Effector memory CD4-positive, alpha-beta T cell (primary cell): ENCODE data around the gene TAF5L.
"Not testable (repeated sequence)": the region's sequence is repeated elsewhere in the genome, so short reads cannot be mapped to it uniquely, and the experiment has no call there.

Source experiments
- DNase-seq, 3 donors: peaks; one replicate each; pipeline ENCODE4 v3.0.0-alpha.2; 2020
- H3K27ac ChIP-seq: 2 replicates; pipeline ENCODE4 v1.7.0; 2013; ENCODE audit warnings: mild to moderate bottlenecking, low read length, moderate library complexity; ENCODE audit not compliant: insufficient read depth, poor library complexity, severe bottlenecking
- H3K27me3 ChIP-seq: replicated peaks from 2 replicates; pipeline ENCODE4 v1.7.0; 2013; ENCODE audit warnings: mild to moderate bottlenecking, low read length; ENCODE audit not compliant: insufficient read depth, control insufficient read depth, poor library complexity, severe bottlenecking
- H3K36me3 ChIP-seq: 2 replicates; pipeline ENCODE4 v1.7.0; 2013; ENCODE audit warnings: mild to moderate bottlenecking, low read length, moderate library complexity; ENCODE audit not compliant: control insufficient read depth, insufficient read depth
- H3K4me1 ChIP-seq: 2 replicates; pipeline ENCODE4 v1.7.0; 2013; ENCODE audit warnings: low read length, mild to moderate bottlenecking; ENCODE audit not compliant: control insufficient read depth, insufficient read depth, poor library complexity, severe bottlenecking
- H3K4me3 ChIP-seq: 2 replicates; pipeline ENCODE4 v1.7.0; 2013; ENCODE audit warnings: low read length, low read depth, mild to moderate bottlenecking; ENCODE audit not compliant: insufficient read depth, poor library complexity, severe bottlenecking
- H3K9me3 ChIP-seq: 2 replicates; pipeline ENCODE4 v1.7.0; 2013; ENCODE audit warnings: mild to moderate bottlenecking, low read length, moderate library complexity; ENCODE audit not compliant: control insufficient read depth

Gene TAF5L

GRCh38 chr1:229596925-229597699 lies 28.8 kb downstream of the TAF5L start:
- DNase-seq, result no peak
- peaks cover 38% of the 10 kb centered on the region for H3K36me3 ChIP-seq
- no peaks in the 10 kb centered on the region for H3K4me1 ChIP-seq
- no peaks in the 10 kb centered on the region for H3K27me3 ChIP-seq
- H3K4me3 ChIP-seq, result no peak overlapping the region
- H3K27ac ChIP-seq, result no peak overlapping the region
- no peaks in the 10 kb centered on the region for H3K9me3 ChIP-seq

- not testable (repeated sequence) for DNase-seq, H3K27me3 ChIP-seq, H3K9me3 ChIP-seq, H3K27ac ChIP-seq, H3K4me1 ChIP-seq, H3K4me3 ChIP-seq
- H3K36me3 ChIP-seq, result peaks cover 31% of the 10 kb centered on the region
These were observed 30.0 kb downstream of the TAF5L start for GRCh38 chr1:229595876-229596275.

DNA sequence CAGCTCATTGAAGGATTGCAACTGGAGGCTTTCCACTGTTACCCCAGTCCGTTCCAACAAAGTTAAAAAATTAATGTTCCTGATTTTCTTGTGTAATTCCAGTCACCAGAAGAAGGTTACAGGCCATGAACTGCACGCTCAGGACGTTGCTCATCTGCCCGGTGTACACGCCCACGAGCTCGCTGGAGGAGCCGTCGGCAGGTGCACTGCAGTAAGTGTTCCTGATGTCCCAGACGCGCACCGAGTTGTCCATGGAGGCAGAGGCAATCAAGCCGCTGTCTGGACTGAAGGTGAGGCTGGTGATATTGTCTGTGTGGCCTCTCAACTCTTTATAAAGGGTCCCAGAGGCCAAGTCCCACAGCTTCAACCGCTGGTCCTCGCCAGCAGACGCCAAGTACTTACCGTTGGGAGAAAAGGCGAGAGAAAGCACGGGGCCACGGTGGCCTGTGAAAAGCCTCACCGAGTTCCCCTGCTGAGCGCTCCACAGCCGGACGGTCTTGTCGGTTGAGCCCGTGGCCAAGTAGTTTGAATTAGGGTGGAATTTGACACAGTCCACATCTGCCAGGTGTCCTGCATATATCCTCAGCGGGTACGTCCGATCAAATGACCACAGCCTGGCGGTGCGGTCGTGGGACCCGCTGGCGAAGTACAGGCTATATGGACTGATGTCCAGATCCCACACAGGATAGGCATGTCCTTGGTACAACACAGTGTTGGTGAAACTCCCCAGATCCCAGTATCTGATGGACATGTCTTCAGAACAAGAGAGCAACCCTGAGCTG lies 31.5 kb downstream of the TAF5L start:
- Histone ChIP-seq H3K36me3 (peaks cover 23% of the 10 kb centered on the region), H3K27me3 (no peaks in the 10 kb centered on the region), H3K4me1 (no peaks in the 10 kb centered on the region), H3K4me3 (no peak overlapping the region), H3K9me3 (no peaks in the 10 kb centered on the region), H3K27ac (no peak overlapping the region)
- no peak for DNase-seq

GRCh38 chr1:229593800-229594199 lies 32.1 kb downstream of the TAF5L start:
- Histone ChIP-seq H3K27ac (no peak overlapping the region), H3K27me3 (no peaks in the 10 kb centered on the region), H3K9me3 (no peaks in the 10 kb centered on the region), H3K4me1 (no peaks in the 10 kb centered on the region), H3K36me3 (peaks cover 22% of the 10 kb centered on the region), H3K4me3 (no peak overlapping the region)
- no peak for DNase-seq

DNA sequence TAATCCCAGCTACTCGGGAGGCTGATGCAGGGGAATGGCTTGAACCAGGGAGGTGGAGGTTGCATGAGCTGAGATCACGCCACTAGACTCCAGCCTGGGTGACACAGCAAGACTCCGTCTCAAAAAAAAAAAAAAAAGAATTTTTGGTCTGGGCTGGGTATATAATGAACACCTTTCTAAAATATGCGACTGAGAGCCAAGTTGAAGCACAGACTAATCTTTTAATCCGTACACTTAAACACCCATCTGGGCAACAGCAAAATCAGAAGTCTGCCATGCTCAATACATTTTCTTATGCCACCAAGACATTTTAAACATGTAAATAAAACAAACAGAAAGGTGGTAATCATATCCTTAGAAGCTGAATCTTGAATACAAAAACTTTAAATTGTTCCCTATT lies 35.8 kb downstream of the TAF5L start:
- no peak overlapping the region for H3K27ac ChIP-seq
- DNase-seq, result no peak
- H3K9me3 ChIP-seq, result no peaks in the 10 kb centered on the region
- peaks cover 18% of the 10 kb centered on the region for H3K36me3 ChIP-seq
- H3K4me1 ChIP-seq, result no peaks in the 10 kb centered on the region
- no peak overlapping the region for H3K4me3 ChIP-seq
- no peaks in the 10 kb centered on the region for H3K27me3 ChIP-seq

DNA sequence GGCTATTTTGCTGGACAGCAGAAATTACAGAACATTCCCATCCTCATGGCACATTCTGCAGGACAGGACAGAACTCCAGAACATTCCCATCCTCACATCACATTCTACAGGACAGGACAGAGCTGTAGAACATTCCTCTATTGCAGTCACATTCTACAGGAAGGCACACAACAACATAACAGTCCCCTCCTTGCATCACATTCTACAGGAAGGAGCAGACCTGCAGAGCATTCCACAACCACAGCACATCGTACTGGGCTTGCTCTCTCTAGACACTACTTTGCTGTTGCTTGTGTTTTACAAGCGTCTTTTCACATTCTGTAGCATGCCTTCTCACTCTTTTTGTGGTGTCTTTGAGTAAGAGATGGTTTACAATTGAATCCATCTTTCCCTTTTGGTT lies 40.6 kb downstream of the TAF5L start:
- H3K9me3 ChIP-seq, result no peaks in the 10 kb centered on the region
- H3K36me3 ChIP-seq, result no peaks in the 10 kb centered on the region
- H3K4me3 ChIP-seq, result no peak overlapping the region
- H3K27me3 ChIP-seq, result no peaks in the 10 kb centered on the region
- no peaks in the 10 kb centered on the region for H3K4me1 ChIP-seq
- no peak for DNase-seq
- no peak overlapping the region for H3K27ac ChIP-seq

GRCh38 chr1:229582715-229583114 lies 43.2 kb downstream of the TAF5L start:
- no peak for DNase-seq
- H3K9me3 ChIP-seq, result no peaks in the 10 kb centered on the region
- no peaks in the 10 kb centered on the region for H3K4me1 ChIP-seq
- no peaks in the 10 kb centered on the region for H3K36me3 ChIP-seq
- H3K27me3 ChIP-seq, result no peaks in the 10 kb centered on the region
- H3K4me3 ChIP-seq, result no peak overlapping the region
- H3K27ac ChIP-seq, result no peak overlapping the region

DNA sequence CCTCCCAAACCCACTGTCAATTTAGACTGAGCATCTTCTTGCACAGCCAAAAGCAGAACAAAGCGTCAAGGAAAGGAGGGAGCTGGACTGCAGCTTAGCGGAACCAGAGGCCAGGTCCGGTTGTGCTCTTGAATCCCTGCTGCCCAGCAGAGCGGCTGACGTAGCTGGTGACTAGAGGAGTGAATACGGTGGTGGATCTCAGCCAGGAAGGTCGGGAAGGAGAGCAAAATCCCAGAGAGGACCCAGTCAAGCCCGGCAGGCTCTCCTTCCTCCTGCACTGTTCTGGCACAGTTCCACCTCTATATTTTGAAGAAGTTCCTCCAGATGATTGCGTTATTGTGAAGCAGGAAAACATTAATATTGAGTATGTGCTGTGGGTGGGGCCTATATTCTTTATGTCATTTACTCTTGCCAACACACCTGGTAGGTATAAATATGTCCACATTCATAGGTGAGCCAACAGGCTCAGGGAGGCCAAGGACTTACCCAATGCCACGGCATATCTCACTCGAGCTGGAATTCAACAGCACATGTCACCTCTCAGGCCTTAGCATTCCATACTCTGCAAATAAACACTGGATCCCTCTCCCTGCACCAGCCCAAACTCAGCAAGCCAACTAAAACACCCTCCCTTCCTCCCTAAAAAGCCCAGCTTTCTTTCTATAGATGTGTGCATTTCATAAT lies 43.8 kb downstream of the TAF5L start:
- Histone ChIP-seq H3K27me3 (no peaks in the 10 kb centered on the region), H3K4me3 (no peak overlapping the region), H3K27ac (no peak overlapping the region), H3K36me3 (no peaks in the 10 kb centered on the region), H3K4me1 (no peaks in the 10 kb centered on the region), H3K9me3 (no peaks in the 10 kb centered on the region)
- DNase-seq, result no peak

DNA sequence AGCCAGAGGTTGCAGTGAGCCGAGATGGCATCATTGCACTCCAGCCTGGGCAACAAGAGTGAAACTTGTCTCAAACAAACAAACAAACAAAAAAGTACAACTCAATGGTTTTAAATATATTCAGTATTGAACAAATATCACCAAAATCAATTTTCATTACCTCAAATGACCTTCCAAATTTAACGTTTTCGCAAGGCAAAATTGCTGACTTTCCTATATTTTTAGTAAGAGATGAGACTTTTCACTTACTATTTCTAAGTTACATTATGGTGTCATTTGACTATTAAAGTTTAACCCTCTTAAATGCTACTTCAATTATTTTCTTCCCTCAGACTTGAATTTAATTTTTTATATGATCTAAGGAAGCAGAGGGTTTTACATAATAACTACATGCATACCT lies 44.4 kb downstream of the TAF5L start:
- no peak for DNase-seq
- H3K27me3 ChIP-seq, result no peaks in the 10 kb centered on the region
- no peaks in the 10 kb centered on the region for H3K36me3 ChIP-seq
- H3K4me3 ChIP-seq, result no peak overlapping the region
- H3K27ac ChIP-seq, result no peak overlapping the region
- H3K9me3 ChIP-seq, result no peaks in the 10 kb centered on the region
- H3K4me1 ChIP-seq, result no peaks in the 10 kb centered on the region
